Activated T-helper 17 cell treated with anti-CD3 and anti-CD28 coated beads, Interleukin-2, amount 50 U/mL, for 72 hours (primary cell): ENCODE measurements around the gene VGLL2. TPM values are rescaled to one million over a fixed set of nuclear protein-coding genes. Genes with fewer than 3 reads are reported as not detected.

Experiments used
- total RNA-seq, 2 donors: library from RNA; stranded (reverse); gene quantifications; one replicate each; pipeline ENCODE4 v1.2.3, GENCODE V29; 2022

VGLL2 gene
- total RNA-seq, 2 donors from 2014 or later = not detected

Other genes with a start within 250 kb of the VGLL2 start
- not detected for gene ROS1, start 160.4 kb downstream of the VGLL2 start, total RNA-seq
- 1 to 10 TPM; 1.8 to 2.9 TPM for gene DCBLD1, start 217.1 kb downstream of the VGLL2 start, total RNA-seq